ENCODE results near the gene USF1. TPM values are rescaled to one million over a fixed set of nuclear protein-coding genes. Genes with fewer than 3 reads are reported as not detected.
"Not testable (repeated sequence)": the region's sequence is repeated elsewhere in the genome, so short reads cannot be mapped to it uniquely, and the experiment has no call there.

Gene USF1
- total RNA-seq, 1 donor from 2014 or later: 37.9 TPM

DNA sequence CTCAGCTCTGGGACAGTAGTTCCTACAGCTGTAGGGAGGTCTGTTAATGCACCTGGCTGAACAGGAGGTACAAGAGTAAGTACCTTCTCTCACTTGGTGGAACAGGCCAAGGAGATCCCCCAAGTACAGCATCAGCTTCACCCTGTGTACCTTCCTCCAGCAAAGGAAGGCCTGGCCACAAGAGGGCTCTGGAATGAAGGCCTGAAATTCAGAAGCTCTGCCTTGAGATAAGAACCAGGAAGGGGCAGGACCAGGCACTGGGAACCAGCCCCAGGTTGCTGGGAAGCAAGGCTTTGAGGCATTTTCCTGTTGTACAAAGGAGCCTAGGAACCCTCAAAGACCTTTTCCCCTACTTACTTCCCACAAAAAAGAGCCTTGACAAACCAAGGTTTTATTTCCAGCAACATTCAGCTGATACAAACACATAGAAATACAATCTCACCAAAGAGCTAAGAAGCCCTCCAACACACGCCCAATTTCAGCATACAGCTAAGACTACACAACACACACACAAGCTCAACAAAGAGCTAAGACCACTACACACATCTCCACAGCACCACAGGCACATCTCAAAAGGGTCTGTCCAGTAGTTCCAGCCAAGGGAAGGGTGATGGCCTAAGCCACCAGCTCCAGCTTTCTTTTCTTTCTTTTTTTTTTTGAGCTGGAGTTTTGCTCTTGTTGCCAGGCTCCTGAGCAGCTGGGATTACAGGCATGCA lies 48.3 kb downstream of the USF1 start:
- DNase-seq (ENCODE audit: low read depth): no peak
- H3K4me3 ChIP-seq (ENCODE audit: low read depth, low read length): no peak overlapping the region
- TF ChIP-seq CTCF (conservative IDR thresholded peaks at IDR 0.05; ENCODE audit: low read depth, low read length): peak; percentile 78

GRCh38 chr1:160996178-160996577 lies 49.6 kb downstream of the USF1 start:
- no peak for TF ChIP-seq CTCF (conservative IDR thresholded peaks at IDR 0.05; ENCODE audit: low read depth, low read length)
- no peak overlapping the region for H3K4me3 ChIP-seq (ENCODE audit: low read depth, low read length)
- DNase-seq (ENCODE audit: low read depth): peak; percentile 96

- peak; percentile 42 for TF ChIP-seq CTCF (conservative IDR thresholded peaks at IDR 0.05; ENCODE audit: low read depth, low read length)
- DNase-seq (ENCODE audit: low read depth): no peak
- H3K4me3 ChIP-seq (ENCODE audit: low read depth, low read length): no peak overlapping the region
These were observed 52.1 kb downstream of the USF1 start for GRCh38 chr1:160993544-160994193.

DNA sequence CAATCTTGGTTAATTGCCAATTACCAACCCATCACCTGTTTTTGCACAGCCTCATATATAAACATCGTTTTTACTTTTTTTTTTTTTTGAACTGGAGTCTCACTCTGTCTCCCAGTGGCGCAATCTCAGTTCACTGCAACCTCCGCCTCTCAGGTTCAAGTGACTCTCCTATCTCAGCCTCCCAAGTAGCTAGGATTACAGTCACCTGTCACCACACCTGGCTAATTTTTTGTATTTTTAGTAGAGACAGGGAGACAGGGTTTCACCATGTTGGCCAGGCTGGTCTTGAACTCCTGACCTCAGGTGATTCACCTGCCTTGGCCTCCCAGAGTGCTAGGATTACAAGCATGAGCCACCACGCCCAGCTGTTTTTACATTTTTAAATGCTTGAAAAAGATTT lies 53.7 kb downstream of the USF1 start:
- H3K4me3 ChIP-seq (ENCODE audit: low read depth, low read length); DNase-seq (ENCODE audit: low read depth): not testable (repeated sequence)

Other genes starting within 250 kb of the USF1 start
- not detected in 2 replicates for gene LY9, start 249.8 kb downstream of the USF1 start, total RNA-seq
- gene CD244, start 183.1 kb downstream of the USF1 start, total RNA-seq: not detected in 2 replicates
- not detected in 2 replicates for gene ITLN1, start 160.8 kb downstream of the USF1 start, total RNA-seq
- not detected in 2 replicates for gene ITLN2, start 91.2 kb downstream of the USF1 start, total RNA-seq
- 42.2 and 57.8 TPM in 2 replicates for gene F11R, start 24.8 kb downstream of the USF1 start, total RNA-seq
- gene TSTD1, start 7.0 kb downstream of the USF1 start, total RNA-seq: 52.0 and 148 TPM in 2 replicates
- 0.06 and 0.07 TPM in 2 replicates for gene ARHGAP30, start 23.9 kb upstream of the USF1 start, total RNA-seq
- 3.0 and 6.1 TPM in 2 replicates for gene NECTIN4, start 43.6 kb upstream of the USF1 start, total RNA-seq
- gene KLHDC9, start 52.4 kb upstream of the USF1 start, total RNA-seq: 2.6 and 6.5 TPM in 2 replicates
- gene PFDN2, start 72.1 kb upstream of the USF1 start, total RNA-seq: 102 and 103 TPM in 2 replicates
- 34.2 and 55.9 TPM in 2 replicates for gene NIT1, start 72.1 kb upstream of the USF1 start, total RNA-seq
- 22.8 and 24.7 TPM in 2 replicates for gene DEDD, start 86.7 kb upstream of the USF1 start, total RNA-seq
- gene UFC1, start 108.0 kb upstream of the USF1 start, total RNA-seq: 84.7 and 117 TPM in 2 replicates
- gene USP21, start 113.5 kb upstream of the USF1 start, total RNA-seq: 10.2 and 20.6 TPM in 2 replicates
- gene PPOX, start 120.4 kb upstream of the USF1 start, total RNA-seq: 20.3 and 22.0 TPM in 2 replicates
- gene B4GALT3, start 131.5 kb upstream of the USF1 start, total RNA-seq: 46.2 and 50.7 TPM in 2 replicates
- under 0.01 TPM in 1 of 2 replicates, not detected in the other for gene ADAMTS4, start 153.1 kb upstream of the USF1 start, total RNA-seq
- gene NDUFS2, start 156.4 kb upstream of the USF1 start, total RNA-seq: 104 and 124 TPM in 2 replicates
- not detected in 2 replicates for gene FCER1G, start 169.3 kb upstream of the USF1 start, total RNA-seq
- gene APOA2, start 177.7 kb upstream of the USF1 start, total RNA-seq: not detected in 2 replicates
- gene TOMM40L, start 180.1 kb upstream of the USF1 start, total RNA-seq: 6.2 and 12.4 TPM in 2 replicates
- gene NR1I3, start 192.2 kb upstream of the USF1 start, total RNA-seq: not detected in 2 replicates
- gene PCP4L1, start 212.8 kb upstream of the USF1 start, total RNA-seq: 0.35 TPM in 1 of 2 replicates, not detected in the other

All from epithelial cell of proximal tubule (primary cell).